ENCODE data around the gene SH3TC2. TPM values are rescaled to one million over a fixed set of nuclear protein-coding genes. Genes with fewer than 3 reads are reported as not detected.

The SH3TC2 gene
- total and polyA plus RNA-seq, 4 donors: 0.28 to 3.3 (median 0.64) TPM

DNA sequence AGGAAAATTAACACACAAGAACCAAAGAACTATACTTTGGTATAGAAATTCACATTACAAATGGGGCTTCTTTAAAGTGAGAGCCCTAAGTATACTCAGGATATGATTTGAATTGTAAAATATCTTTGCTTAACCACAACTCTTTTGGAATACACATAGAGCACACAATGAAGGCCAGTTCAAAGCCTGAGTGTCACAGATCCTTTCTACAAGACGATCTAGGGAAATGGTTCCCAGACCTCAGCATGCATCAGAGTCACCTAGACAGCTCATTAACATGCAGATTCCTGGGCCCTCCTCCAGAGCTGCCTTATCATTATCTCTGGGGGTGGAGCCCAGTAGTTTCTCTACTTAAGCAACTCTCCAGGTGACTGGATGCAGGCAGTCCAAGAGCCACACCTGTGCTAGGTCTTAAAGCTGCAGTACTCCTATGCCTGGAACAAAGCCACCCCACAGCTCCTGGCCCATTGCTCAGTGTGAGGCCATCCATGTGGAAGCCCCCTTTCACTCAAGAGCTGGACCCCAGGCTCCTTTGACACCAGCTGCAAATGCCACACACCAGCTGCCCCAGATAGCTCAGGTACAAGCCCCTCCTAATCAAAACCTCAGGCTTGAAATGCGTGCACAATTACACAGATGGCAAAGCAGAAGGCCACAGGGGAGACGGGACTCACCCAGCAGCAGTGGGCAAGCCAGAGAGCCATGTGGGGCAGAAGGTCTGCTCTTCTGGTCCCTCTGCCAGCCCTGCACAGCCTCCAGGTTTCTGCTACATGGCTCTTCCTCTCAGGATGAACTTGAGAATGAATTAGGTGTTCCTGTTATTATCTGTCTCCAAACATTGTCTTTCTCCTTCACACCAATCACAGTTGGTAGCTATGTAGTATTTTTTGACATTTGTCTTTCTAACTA is 106.1 kb downstream of the SH3TC2 start:
- Histone ChIP-seq H3K9ac (ENCODE audit: insufficient read depth in 1 of 2, low read length in 2 of 2) (no peak overlapping the region), H3K27ac (ENCODE audit: low read depth in 1 of 2, low read length in 1 of 2) (no peak overlapping the region), H3K9me3 (ENCODE audit: control insufficient read depth in 4 of 4, insufficient read depth in 3 of 4, low read length in 3 of 4) (no peaks in the 10 kb centered on the region), H3K4me3 (no peak overlapping the region), H3K36me3 (ENCODE audit: control insufficient read depth in 4 of 4, insufficient read depth in 4 of 4, low read length in 4 of 4) (no peaks in the 10 kb centered on the region), H3K27me3 (ENCODE audit: control insufficient read depth in 3 of 3, insufficient read depth in 3 of 3, low read length in 2 of 3) (peaks cover 0 to 3% (median 0%) of the 10 kb centered on the region in 3 donors), H3K4me1 (ENCODE audit: control insufficient read depth in 5 of 5, insufficient read depth in 5 of 5, low read length in 5 of 5) (peaks cover 0 to 3% (median 0%) of the 10 kb centered on the region in 5 donors)
- 76 to 81% methylated on average over 3 of the region's 3 CpGs for WGBS, 2 donors
- DNase-seq (no peak), ATAC-seq (ENCODE audit: insufficient read depth, low FRiP score) (peak; percentile 67)
- TF ChIP-seq, protein P1, sequence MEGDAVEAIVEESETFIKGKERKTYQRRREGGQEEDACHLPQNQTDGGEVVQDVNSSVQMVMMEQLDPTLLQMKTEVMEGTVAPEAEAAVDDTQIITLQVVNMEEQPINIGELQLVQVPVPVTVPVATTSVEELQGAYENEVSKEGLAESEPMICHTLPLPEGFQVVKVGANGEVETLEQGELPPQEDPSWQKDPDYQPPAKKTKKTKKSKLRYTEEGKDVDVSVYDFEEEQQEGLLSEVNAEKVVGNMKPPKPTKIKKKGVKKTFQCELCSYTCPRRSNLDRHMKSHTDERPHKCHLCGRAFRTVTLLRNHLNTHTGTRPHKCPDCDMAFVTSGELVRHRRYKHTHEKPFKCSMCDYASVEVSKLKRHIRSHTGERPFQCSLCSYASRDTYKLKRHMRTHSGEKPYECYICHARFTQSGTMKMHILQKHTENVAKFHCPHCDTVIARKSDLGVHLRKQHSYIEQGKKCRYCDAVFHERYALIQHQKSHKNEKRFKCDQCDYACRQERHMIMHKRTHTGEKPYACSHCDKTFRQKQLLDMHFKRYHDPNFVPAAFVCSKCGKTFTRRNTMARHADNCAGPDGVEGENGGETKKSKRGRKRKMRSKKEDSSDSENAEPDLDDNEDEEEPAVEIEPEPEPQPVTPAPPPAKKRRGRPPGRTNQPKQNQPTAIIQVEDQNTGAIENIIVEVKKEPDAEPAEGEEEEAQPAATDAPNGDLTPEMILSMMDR (IDR thresholded peaks at IDR 0.05; ENCODE audit: control extremely low read depth, extremely low read depth): no peak

Small RNAs within 50 kb of the gene (small RNA-seq; reads per million reads assigned to genes)
- 15.1 reads per million, percentile 96 among the genes with 10 or more reads in this experiment for gene MIR584 (ENCODE audit: low replicate concordance)
- not detected for gene RNU6-732P (ENCODE audit: low replicate concordance)

Other genes starting within 250 kb of the SH3TC2 start
- 10 to 100 TPM in 1 of 2 donors, 1 to 10 TPM in 1; 8.0 to 18.4 TPM for gene ADRB2, start 236.5 kb downstream of the SH3TC2 start, total RNA-seq
- 10 to 100 TPM in 1 of 2 donors, 1 to 10 TPM in 1; 3.5 to 11.0 TPM for gene ADRB2, start 236.5 kb downstream of the SH3TC2 start, polyA plus RNA-seq
- gene ABLIM3, start 78.4 kb upstream of the SH3TC2 start, total RNA-seq: 10 to 100 TPM; 46.8 to 54.2 TPM
- gene ABLIM3, start 78.4 kb upstream of the SH3TC2 start, polyA plus RNA-seq: 10 to 100 TPM in 1 of 2 donors, 1 to 10 TPM in 1; 8.0 to 20.5 TPM
- 10 to 100 TPM; 22.8 to 40.6 TPM for gene AFAP1L1, start 208.8 kb upstream of the SH3TC2 start, total RNA-seq
- 10 to 100 TPM in 1 of 2 donors, 1 to 10 TPM in 1; 9.8 to 13.3 TPM for gene AFAP1L1, start 208.8 kb upstream of the SH3TC2 start, polyA plus RNA-seq

Data from lung (tissue), 13 donors.